ENCODE data around the gene MTFMT. TPM values are rescaled to one million over a fixed set of nuclear protein-coding genes. Genes with fewer than 3 reads are reported as not detected.

MTFMT gene
- total and polyA plus RNA-seq, 2 of the 13 experiments (the other 11 are each of a cell fraction or from before 2014, with no cell fraction given) = 9.9 to 23.2 TPM

DNA sequence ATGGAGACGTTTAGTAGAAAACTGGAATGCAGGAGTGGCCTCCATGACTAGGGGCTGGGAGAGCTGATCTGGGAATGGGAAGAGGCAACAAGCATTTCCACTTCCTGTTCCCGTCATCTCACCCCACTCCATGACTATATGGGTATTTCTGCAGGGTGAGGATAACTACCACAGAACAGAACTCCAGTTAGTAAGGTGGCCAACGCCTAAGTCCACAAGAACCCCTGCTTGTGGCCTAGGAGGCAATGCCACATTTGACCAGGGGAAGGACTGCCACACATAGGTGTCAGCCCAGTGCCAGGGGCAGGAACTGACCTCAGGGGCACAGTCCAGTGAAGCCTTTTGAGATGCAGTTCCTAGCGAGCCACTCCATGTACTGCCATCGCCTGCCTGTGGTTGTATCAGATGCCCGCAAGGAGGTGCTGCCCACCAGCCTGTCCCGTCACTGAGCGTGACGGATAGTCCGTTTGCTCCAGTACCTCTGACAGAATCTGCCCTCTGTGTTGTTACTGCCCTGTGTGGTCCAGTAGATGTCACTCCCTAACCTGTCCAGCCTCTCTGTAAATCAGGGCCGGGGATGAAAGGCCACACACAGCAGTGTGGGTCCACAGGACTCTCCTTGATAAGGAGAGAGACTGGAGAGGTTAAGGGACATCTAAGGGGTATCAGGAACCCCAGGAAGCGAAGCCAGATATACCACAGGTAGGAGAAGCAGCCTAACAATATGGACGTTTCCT, 3.5 kb upstream of the MTFMT start (continued):
- TF ChIP-seq BRD4 (CRISPR knock-in tag; IDR thresholded peaks at IDR 0.05) = peak; percentile 19; the same call in 1 of the 2 replicates
- TF ChIP-seq, protein P1, sequence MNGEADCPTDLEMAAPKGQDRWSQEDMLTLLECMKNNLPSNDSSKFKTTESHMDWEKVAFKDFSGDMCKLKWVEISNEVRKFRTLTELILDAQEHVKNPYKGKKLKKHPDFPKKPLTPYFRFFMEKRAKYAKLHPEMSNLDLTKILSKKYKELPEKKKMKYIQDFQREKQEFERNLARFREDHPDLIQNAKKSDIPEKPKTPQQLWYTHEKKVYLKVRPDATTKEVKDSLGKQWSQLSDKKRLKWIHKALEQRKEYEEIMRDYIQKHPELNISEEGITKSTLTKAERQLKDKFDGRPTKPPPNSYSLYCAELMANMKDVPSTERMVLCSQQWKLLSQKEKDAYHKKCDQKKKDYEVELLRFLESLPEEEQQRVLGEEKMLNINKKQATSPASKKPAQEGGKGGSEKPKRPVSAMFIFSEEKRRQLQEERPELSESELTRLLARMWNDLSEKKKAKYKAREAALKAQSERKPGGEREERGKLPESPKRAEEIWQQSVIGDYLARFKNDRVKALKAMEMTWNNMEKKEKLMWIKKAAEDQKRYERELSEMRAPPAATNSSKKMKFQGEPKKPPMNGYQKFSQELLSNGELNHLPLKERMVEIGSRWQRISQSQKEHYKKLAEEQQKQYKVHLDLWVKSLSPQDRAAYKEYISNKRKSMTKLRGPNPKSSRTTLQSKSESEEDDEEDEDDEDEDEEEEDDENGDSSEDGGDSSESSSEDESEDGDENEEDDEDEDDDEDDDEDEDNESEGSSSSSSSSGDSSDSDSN (CRISPR knock-in tag; IDR thresholded peaks at IDR 0.05) = peak; percentile 82
- peak; percentile 84 for TF ChIP-seq TBX2 (CRISPR knock-in tag; IDR thresholded peaks at IDR 0.05; ENCODE audit: borderline replicate concordance)
- peak; percentile 59; the same call in 1 of the 2 replicates for TF ChIP-seq ZFX (CRISPR knock-in tag; IDR thresholded peaks at IDR 0.05; ENCODE audit: low read depth)
- TF ChIP-seq RBAK (CRISPR knock-in tag; IDR thresholded peaks at IDR 0.05) = no peak
- TF ChIP-seq, protein P2, sequence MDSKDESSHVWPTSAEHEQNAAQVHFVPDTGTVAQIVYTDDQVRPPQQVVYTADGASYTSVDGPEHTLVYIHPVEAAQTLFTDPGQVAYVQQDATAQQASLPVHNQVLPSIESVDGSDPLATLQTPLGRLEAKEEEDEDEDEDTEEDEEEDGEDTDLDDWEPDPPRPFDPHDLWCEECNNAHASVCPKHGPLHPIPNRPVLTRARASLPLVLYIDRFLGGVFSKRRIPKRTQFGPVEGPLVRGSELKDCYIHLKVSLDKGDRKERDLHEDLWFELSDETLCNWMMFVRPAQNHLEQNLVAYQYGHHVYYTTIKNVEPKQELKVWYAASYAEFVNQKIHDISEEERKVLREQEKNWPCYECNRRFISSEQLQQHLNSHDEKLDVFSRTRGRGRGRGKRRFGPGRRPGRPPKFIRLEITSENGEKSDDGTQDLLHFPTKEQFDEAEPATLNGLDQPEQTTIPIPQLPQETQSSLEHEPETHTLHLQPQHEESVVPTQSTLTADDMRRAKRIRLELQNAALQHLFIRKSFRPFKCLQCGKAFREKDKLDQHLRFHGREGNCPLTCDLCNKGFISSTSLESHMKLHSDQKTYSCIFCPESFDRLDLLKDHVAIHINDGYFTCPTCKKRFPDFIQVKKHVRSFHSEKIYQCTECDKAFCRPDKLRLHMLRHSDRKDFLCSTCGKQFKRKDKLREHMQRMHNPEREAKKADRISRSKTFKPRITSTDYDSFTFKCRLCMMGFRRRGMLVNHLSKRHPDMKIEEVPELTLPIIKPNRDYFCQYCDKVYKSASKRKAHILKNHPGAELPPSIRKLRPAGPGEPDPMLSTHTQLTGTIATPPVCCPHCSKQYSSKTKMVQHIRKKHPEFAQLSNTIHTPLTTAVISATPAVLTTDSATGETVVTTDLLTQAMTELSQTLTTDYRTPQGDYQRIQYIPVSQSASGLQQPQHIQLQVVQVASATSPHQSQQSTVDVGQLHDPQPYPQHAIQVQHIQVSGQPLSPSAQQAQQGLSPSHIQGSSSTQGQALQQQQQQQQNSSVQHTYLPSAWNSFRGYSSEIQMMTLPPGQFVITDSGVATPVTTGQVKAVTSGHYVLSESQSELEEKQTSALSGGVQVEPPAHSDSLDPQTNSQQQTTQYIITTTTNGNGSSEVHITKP (CRISPR knock-in tag; IDR thresholded peaks at IDR 0.05; ENCODE audit: low read depth) = 0 out of 2 replicates have a peak, but pooled peaks have one; percentile 36
- TF ChIP-seq ZFP36L2 (CRISPR knock-in tag; IDR thresholded peaks at IDR 0.05) = no peak
- TF ChIP-seq, protein P3, sequence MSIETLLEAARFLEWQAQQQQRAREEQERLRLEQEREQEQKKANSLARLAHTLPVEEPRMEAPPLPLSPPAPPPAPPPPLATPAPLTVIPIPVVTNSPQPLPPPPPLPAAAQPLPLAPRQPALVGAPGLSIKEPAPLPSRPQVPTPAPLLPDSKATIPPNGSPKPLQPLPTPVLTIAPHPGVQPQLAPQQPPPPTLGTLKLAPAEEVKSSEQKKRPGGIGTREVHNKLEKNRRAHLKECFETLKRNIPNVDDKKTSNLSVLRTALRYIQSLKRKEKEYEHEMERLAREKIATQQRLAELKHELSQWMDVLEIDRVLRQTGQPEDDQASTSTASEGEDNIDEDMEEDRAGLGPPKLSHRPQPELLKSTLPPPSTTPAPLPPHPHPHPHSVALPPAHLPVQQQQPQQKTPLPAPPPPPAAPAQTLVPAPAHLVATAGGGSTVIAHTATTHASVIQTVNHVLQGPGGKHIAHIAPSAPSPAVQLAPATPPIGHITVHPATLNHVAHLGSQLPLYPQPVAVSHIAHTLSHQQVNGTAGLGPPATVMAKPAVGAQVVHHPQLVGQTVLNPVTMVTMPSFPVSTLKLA (IDR thresholded peaks at IDR 0.05) = 0 out of 2 replicates have a peak, but pooled peaks have one; percentile 24
- TF ChIP-seq, protein P4, sequence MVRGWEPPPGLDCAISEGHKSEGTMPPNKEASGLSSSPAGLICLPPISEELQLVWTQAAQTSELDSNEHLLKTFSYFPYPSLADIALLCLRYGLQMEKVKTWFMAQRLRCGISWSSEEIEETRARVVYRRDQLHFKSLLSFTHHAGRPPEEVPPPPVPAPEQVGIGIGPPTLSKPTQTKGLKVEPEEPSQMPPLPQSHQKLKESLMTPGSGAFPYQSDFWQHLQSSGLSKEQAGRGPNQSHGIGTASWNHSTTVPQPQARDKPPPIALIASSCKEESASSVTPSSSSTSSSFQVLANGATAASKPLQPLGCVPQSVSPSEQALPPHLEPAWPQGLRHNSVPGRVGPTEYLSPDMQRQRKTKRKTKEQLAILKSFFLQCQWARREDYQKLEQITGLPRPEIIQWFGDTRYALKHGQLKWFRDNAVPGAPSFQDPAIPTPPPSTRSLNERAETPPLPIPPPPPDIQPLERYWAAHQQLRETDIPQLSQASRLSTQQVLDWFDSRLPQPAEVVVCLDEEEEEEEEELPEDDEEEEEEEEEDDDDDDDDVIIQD (CRISPR knock-in tag; IDR thresholded peaks at IDR 0.05; ENCODE audit: low read depth) = peak; percentile 47; the same call in 1 of the 2 replicates
- TF ChIP-seq YY1 (IDR thresholded peaks at IDR 0.05; ENCODE audit: insufficient read depth, insufficient replicate concordance, low read depth, low read length) = peak; percentile 41
- no peak for TF ChIP-seq ZNF737 (CRISPR knock-in tag; IDR thresholded peaks at IDR 0.05; ENCODE audit: borderline replicate concordance)
- TF ChIP-seq, protein P5, sequence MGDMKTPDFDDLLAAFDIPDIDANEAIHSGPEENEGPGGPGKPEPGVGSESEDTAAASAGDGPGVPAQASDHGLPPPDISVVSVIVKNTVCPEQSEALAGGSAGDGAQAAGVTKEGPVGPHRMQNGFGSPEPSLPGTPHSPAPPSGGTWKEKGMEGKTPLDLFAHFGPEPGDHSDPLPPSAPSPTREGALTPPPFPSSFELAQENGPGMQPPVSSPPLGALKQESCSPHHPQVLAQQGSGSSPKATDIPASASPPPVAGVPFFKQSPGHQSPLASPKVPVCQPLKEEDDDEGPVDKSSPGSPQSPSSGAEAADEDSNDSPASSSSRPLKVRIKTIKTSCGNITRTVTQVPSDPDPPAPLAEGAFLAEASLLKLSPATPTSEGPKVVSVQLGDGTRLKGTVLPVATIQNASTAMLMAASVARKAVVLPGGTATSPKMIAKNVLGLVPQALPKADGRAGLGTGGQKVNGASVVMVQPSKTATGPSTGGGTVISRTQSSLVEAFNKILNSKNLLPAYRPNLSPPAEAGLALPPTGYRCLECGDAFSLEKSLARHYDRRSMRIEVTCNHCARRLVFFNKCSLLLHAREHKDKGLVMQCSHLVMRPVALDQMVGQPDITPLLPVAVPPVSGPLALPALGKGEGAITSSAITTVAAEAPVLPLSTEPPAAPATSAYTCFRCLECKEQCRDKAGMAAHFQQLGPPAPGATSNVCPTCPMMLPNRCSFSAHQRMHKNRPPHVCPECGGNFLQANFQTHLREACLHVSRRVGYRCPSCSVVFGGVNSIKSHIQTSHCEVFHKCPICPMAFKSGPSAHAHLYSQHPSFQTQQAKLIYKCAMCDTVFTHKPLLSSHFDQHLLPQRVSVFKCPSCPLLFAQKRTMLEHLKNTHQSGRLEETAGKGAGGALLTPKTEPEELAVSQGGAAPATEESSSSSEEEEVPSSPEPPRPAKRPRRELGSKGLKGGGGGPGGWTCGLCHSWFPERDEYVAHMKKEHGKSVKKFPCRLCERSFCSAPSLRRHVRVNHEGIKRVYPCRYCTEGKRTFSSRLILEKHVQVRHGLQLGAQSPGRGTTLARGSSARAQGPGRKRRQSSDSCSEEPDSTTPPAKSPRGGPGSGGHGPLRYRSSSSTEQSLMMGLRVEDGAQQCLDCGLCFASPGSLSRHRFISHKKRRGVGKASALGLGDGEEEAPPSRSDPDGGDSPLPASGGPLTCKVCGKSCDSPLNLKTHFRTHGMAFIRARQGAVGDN (CRISPR knock-in tag; IDR thresholded peaks at IDR 0.05) = peak; percentile 85
- peak; percentile 84 for TF ChIP-seq ZNF501 (CRISPR knock-in tag; IDR thresholded peaks at IDR 0.05)
- peak in 1 of 2 experiments; percentile 44; a peak in 2 of 4 replicates for TF ChIP-seq KLF16 (CRISPR knock-in tag; IDR thresholded peaks at IDR 0.05)
